Measurements from ENCODE around the gene CEACAM5.
"Not testable (repeated sequence)": the region's sequence is repeated elsewhere in the genome, so short reads cannot be mapped to it uniquely, and the experiment has no call there.

The CEACAM5 gene

DNA sequence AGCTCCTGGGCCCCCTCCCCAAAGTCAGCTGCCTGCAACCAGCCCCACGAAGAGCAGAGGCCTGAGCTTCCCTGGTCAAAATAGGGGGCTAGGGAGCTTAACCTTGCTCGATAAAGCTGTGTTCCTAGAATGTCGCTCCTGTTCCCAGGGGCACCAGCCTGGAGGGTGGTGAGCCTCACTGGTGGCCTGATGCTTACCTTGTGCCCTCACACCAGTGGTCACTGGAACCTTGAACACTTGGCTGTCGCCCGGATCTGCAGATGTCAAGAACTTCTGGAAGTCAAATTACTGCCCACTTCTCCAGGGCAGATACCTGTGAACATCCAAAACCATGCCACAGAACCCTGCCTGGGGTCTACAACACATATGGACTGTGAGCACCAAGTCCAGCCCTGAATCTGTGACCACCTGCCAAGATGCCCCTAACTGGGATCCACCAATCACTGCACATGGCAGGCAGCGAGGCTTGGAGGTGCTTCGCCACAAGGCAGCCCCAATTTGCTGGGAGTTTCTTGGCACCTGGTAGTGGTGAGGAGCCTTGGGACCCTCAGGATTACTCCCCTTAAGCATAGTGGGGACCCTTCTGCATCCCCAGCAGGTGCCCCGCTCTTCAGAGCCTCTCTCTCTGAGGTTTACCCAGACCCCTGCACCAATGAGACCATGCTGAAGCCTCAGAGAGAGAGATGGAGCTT lies 4.7 kb upstream of the CEACAM5 start:
- no peak overlapping the region for H3K4me3 ChIP-seq
- no peak overlapping the region for H3K9ac ChIP-seq
- no peak for TF ChIP-seq Cebpa-rat (IDR thresholded peaks at IDR 0.05)
- no peak overlapping the region for H3K27ac ChIP-seq
- peaks cover 0 to 56% (median 14%) of the 10 kb centered on the region in 11 experiments; a peak in 12 of 22 replicates for H3K27me3 ChIP-seq
- no peak overlapping the region for H3K4me2 ChIP-seq
- H4K20me1 ChIP-seq: peaks cover 0 to 67% (median 0%) of the 10 kb centered on the region in 11 experiments; a peak in 6 of 22 replicates
- no peaks in the 10 kb centered on the region for H3K36me3 ChIP-seq
- no peaks in the 10 kb centered on the region for H3K9me3 ChIP-seq (replicated peaks in 1 of 11)
- H3K4me1 ChIP-seq: peaks cover 0 to 25% (median 13%) of the 10 kb centered on the region in 10 experiments; a peak in 17 of 20 replicates

DNA sequence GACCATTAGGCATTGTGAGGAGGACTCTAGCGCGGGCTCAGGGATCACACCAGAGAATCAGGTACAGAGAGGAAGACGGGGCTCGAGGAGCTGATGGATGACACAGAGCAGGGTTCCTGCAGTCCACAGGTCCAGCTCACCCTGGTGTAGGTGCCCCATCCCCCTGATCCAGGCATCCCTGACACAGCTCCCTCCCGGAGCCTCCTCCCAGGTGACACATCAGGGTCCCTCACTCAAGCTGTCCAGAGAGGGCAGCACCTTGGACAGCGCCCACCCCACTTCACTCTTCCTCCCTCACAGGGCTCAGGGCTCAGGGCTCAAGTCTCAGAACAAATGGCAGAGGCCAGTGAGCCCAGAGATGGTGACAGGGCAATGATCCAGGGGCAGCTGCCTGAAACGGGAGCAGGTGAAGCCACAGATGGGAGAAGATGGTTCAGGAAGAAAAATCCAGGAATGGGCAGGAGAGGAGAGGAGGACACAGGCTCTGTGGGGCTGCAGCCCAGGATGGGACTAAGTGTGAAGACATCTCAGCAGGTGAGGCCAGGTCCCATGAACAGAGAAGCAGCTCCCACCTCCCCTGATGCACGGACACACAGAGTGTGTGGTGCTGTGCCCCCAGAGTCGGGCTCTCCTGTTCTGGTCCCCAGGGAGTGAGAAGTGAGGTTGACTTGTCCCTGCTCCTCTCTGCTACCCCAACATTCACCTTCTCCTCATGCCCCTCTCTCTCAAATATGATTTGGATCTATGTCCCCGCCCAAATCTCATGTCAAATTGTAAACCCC lies 2.8 kb upstream of the CEACAM5 start:
- H3K4me1 ChIP-seq: peaks cover 0 to 15% (median 5%) of the 10 kb centered on the region in 10 experiments; a peak in 8 of 20 replicates
- no peak for TF ChIP-seq Cebpa-rat (IDR thresholded peaks at IDR 0.05)
- H3K4me3 ChIP-seq: no peak overlapping the region
- peaks cover 0 to 56% (median 0%) of the 10 kb centered on the region in 11 experiments; a peak in 5 of 22 replicates for H4K20me1 ChIP-seq
- H3K27ac ChIP-seq: no peak overlapping the region
- peaks cover 0 to 56% (median 14%) of the 10 kb centered on the region in 11 experiments; a peak in 12 of 22 replicates for H3K27me3 ChIP-seq
- H3K9ac ChIP-seq: no peak overlapping the region
- no peaks in the 10 kb centered on the region for H3K9me3 ChIP-seq (replicated peaks in 1 of 11)
- H3K4me2 ChIP-seq: no peak overlapping the region
- H3K36me3 ChIP-seq: no peaks in the 10 kb centered on the region

DNA sequence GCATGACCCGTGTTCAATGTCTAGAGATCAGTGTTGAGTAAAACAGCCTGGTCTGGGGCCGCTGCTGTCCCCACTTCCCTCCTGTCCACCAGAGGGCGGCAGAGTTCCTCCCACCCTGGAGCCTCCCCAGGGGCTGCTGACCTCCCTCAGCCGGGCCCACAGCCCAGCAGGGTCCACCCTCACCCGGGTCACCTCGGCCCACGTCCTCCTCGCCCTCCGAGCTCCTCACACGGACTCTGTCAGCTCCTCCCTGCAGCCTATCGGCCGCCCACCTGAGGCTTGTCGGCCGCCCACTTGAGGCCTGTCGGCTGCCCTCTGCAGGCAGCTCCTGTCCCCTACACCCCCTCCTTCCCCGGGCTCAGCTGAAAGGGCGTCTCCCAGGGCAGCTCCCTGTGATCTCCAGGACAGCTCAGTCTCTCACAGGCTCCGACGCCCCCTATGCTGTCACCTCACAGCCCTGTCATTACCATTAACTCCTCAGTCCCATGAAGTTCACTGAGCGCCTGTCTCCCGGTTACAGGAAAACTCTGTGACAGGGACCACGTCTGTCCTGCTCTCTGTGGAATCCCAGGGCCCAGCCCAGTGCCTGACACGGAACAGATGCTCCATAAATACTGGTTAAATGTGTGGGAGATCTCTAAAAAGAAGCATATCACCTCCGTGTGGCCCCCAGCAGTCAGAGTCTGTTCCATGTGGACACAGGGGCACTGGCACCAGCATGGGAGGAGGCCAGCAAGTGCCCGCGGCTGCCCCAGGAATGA lies 1.5 kb upstream of the CEACAM5 start:
- no peak for TF ChIP-seq Cebpa-rat (IDR thresholded peaks at IDR 0.05)
- Histone ChIP-seq H3K4me2 (peak overlapping the region; percentile 35 to 89 (median 68); a peak in 21 of 22 replicates), H3K4me1 (peaks cover 0 to 15% (median 5%) of the 10 kb centered on the region in 10 experiments; a peak in 7 of 20 replicates), H3K27ac (peak overlapping the region in 3 of 11 experiments; percentile 13 to 38 (median 36); a peak in 2 of 22 replicates), H3K27me3 (peaks cover 0 to 43% (median 11%) of the 10 kb centered on the region in 11 experiments; a peak in 12 of 22 replicates), H3K36me3 (no peaks in the 10 kb centered on the region), H3K9me3 (replicated peaks in 1 of 11) (no peaks in the 10 kb centered on the region), H3K9ac (peak overlapping the region in 5 of 11 experiments; percentile 37 to 54 (median 47); a peak in 6 of 22 replicates), H4K20me1 (peaks cover 0 to 42% (median 0%) of the 10 kb centered on the region in 11 experiments; a peak in 4 of 22 replicates), H3K4me3 (peak overlapping the region; percentile 38 to 64 (median 48); a peak in 13 of 20 replicates)

DNA sequence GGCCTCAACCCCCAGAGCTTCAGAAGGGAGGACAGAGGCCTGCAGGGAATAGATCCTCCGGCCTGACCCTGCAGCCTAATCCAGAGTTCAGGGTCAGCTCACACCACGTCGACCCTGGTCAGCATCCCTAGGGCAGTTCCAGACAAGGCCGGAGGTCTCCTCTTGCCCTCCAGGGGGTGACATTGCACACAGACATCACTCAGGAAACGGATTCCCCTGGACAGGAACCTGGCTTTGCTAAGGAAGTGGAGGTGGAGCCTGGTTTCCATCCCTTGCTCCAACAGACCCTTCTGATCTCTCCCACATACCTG lies 969 bp upstream of the CEACAM5 start:
- Histone ChIP-seq H3K4me2 (peak overlapping the region in 4 of 11 experiments; percentile 70 to 89 (median 72); a peak in 3 of 22 replicates), H3K27me3 (peaks cover 0 to 38% (median 11%) of the 10 kb centered on the region in 11 experiments; a peak in 12 of 22 replicates), H4K20me1 (peaks cover 0 to 40% (median 0%) of the 10 kb centered on the region in 11 experiments; a peak in 3 of 22 replicates), H3K4me3 (no peak overlapping the region), H3K27ac (peak overlapping the region in 2 of 11 experiments; percentile 13 to 38; a peak in 1 of 22 replicates), H3K9me3 (replicated peaks in 1 of 11) (no peaks in the 10 kb centered on the region), H3K4me1 (peaks cover 0 to 15% (median 4%) of the 10 kb centered on the region in 10 experiments; a peak in 7 of 20 replicates), H3K9ac (no peak overlapping the region), H3K36me3 (no peaks in the 10 kb centered on the region)
- TF ChIP-seq Cebpa-rat (IDR thresholded peaks at IDR 0.05): no peak

DNA sequence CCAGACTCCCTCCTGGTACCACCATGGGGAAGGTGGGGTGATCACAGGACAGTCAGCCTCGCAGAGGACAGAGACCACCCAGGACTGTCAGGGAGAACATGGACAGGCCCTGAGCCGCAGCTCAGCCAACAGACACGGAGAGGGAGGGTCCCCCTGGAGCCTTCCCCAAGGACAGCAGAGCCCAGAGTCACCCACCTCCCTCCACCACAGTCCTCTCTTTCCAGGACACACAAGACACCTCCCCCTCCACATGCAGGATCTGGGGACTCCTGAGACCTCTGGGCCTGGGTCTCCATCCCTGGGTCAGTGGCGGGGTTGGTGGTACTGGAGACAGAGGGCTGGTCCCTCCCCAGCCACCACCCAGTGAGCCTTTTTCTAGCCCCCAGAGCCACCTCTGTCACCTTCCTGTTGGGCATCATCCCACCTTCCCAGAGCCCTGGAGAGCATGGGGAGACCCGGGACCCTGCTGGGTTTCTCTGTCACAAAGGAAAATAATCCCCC lies 505 bp upstream of the CEACAM5 start:
- no peak for TF ChIP-seq Cebpa-rat (IDR thresholded peaks at IDR 0.05)
- H3K27me3 ChIP-seq: peaks cover 0 to 33% (median 11%) of the 10 kb centered on the region in 11 experiments; a peak in 12 of 22 replicates
- H4K20me1 ChIP-seq: peaks cover 0 to 40% (median 0%) of the 10 kb centered on the region in 11 experiments; a peak in 3 of 22 replicates
- H3K9me3 ChIP-seq (replicated peaks in 1 of 11): no peaks in the 10 kb centered on the region
- H3K9ac ChIP-seq: no peak overlapping the region
- peaks cover 0 to 15% (median 4%) of the 10 kb centered on the region in 10 experiments; a peak in 6 of 20 replicates for H3K4me1 ChIP-seq
- H3K4me2 ChIP-seq: no peak overlapping the region; a peak in 1 of 22 replicates
- no peak overlapping the region for H3K4me3 ChIP-seq
- H3K27ac ChIP-seq: no peak overlapping the region
- H3K36me3 ChIP-seq: no peaks in the 10 kb centered on the region

DNA sequence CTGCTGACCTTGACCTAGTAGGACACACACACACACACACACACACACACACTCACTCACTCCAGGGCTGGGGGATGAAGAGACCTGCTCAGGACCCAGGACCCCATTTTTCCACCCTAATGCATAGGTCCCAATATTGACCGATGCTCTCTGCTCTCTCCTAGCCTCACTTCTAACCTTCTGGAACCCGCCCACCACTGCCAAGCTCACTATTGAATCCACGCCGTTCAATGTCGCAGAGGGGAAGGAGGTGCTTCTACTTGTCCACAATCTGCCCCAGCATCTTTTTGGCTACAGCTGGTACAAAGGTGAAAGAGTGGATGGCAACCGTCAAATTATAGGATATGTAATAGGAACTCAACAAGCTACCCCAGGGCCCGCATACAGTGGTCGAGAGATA lies 1.1 kb downstream of the CEACAM5 start:
- H4K20me1 ChIP-seq: peaks cover 0 to 29% (median 0%) of the 10 kb centered on the region in 11 experiments; a peak in 2 of 22 replicates
- H3K9me3 ChIP-seq (replicated peaks in 1 of 11); H3K27ac ChIP-seq; H3K4me2 ChIP-seq; H3K9ac ChIP-seq; H3K4me3 ChIP-seq; H3K36me3 ChIP-seq: not testable (repeated sequence)
- peaks cover 0 to 18% (median 7%) of the 10 kb centered on the region in 11 experiments; a peak in 12 of 22 replicates for H3K27me3 ChIP-seq
- H3K4me1 ChIP-seq: peaks cover 0 to 15% (median 4%) of the 10 kb centered on the region in 10 experiments; a peak in 6 of 20 replicates

DNA sequence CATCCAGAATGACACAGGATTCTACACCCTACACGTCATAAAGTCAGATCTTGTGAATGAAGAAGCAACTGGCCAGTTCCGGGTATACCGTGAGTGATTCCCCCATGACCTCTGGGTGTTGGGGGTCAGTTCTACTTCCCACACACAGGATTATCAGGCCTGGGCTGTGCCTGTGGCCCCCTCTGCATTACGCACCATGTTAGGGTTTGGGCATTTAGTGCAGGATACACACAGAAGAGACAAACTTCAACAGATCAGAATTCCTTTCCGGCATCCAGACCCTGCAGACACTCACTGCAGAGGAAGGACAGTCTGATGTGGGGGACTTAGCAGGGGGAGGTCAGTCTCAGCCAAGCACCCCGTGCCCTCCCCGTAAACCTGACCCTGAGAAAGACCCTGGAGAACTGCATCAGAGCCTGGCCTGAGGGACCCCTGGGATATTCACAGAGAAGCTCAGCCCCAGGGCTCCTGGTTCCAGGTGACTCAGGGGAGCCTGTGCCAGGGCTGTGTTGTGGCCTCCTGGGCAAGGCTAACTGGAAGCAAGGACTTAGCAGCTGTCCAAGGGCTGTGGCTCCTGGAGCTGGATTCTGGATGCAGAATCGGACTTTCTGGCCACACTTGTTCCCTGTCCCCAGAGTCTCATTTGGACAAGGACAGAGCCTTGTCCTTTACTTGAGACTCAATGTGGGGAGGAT lies 1.7 kb downstream of the CEACAM5 start:
- no peak overlapping the region for H3K9ac ChIP-seq
- H3K9me3 ChIP-seq (replicated peaks in 1 of 11): no peaks in the 10 kb centered on the region
- H3K4me1 ChIP-seq: peaks cover 0 to 15% (median 4%) of the 10 kb centered on the region in 10 experiments; a peak in 6 of 20 replicates
- peaks cover 0 to 12% (median 3%) of the 10 kb centered on the region in 11 experiments; a peak in 9 of 22 replicates for H3K27me3 ChIP-seq
- H3K27ac ChIP-seq: no peak overlapping the region
- no peak overlapping the region for H3K4me2 ChIP-seq
- TF ChIP-seq Cebpa-rat (IDR thresholded peaks at IDR 0.05): no peak
- H3K4me3 ChIP-seq: no peak overlapping the region
- no peaks in the 10 kb centered on the region for H3K36me3 ChIP-seq
- peaks cover 0 to 26% (median 0%) of the 10 kb centered on the region in 11 experiments; a peak in 2 of 22 replicates for H4K20me1 ChIP-seq

All from BLaER1 treated with 17β-estradiol and CSF1 and Interleukin-3, amounts not matched to agents 10 nM and 100 nM (cell line).